GM18868 (cell line): ENCODE measurements around the gene CLCF1.

Experiments used
- ATAC-seq: cut with Tn5 transposase; IDR thresholded peaks from one replicate; pipeline ENCODE4 v1.9.1; 2021; ENCODE audit warnings: mild to moderate bottlenecking, moderate library complexity; ENCODE audit not compliant: unreplicated experiment

CLCF1 gene

GRCh38 chr11:67376063-67376820 is 2.8 kb upstream of the CLCF1 start:
- no peak for ATAC-seq

GRCh38 chr11:67375320-67376055 is 2.1 kb upstream of the CLCF1 start:
- ATAC-seq = no peak

GRCh38 chr11:67374571-67375281 is 1.3 kb upstream of the CLCF1 start:
- ATAC-seq = no peak

- ATAC-seq = no peak
Observed at GRCh38 chr11:67373648-67374570, 511 bp upstream of the CLCF1 start.

GRCh38 chr11:67372321-67372992 is 941 bp downstream of the CLCF1 start:
- no peak for ATAC-seq

GRCh38 chr11:67371911-67372320 is 1.5 kb downstream of the CLCF1 start:
- ATAC-seq = no peak

- ATAC-seq = no peak
Observed at GRCh38 chr11:67371189-67371910, 2.0 kb downstream of the CLCF1 start.

GRCh38 chr11:67370351-67371076 is 2.9 kb downstream of the CLCF1 start:
- no peak for ATAC-seq

- no peak for ATAC-seq
Observed at GRCh38 chr11:67369801-67370284, 3.6 kb downstream of the CLCF1 start.

GRCh38 chr11:67369275-67369674 is 4.1 kb downstream of the CLCF1 start:
- no peak for ATAC-seq

GRCh38 chr11:67368621-67369020 is 4.8 kb downstream of the CLCF1 start:
- no peak for ATAC-seq

GRCh38 chr11:67367761-67368227 is 5.6 kb downstream of the CLCF1 start:
- no peak for ATAC-seq

- ATAC-seq = no peak
Observed at GRCh38 chr11:67366961-67367760, 6.2 kb downstream of the CLCF1 start.

- no peak for ATAC-seq
Observed at GRCh38 chr11:67366546-67366945, 6.9 kb downstream of the CLCF1 start.

- no peak for ATAC-seq
Observed at GRCh38 chr11:67365736-67366444, 7.5 kb downstream of the CLCF1 start.

- ATAC-seq = no peak
Observed at GRCh38 chr11:67364783-67365722, 8.3 kb downstream of the CLCF1 start.
